Liver (tissue), 9 donors: ENCODE measurements around the gene KANK2. TPM values are rescaled to one million over a fixed set of nuclear protein-coding genes. Genes with fewer than 3 reads are reported as not detected.
"Not testable (repeated sequence)": the region's sequence is repeated elsewhere in the genome, so short reads cannot be mapped to it uniquely, and the experiment has no call there.

Source experiments
- DNase-seq: peaks from one replicate; pipeline ENCODE4 v3.0.0-alpha.2; 2017; ENCODE audit warnings: low spot score
- H3K27ac ChIP-seq, 2 donors: one replicate each; pipeline ENCODE4 v1.7.0; 2013; ENCODE audit warnings: inconsistent platforms in 2 of 2, low read length in 2 of 2, control low read depth in 1 of 2, low read depth in 1 of 2, mild to moderate bottlenecking in 1 of 2
- H3K27me3 ChIP-seq, 4 donors: one replicate each; pipeline versions ENCODE4 v1.6.1 to v1.7.0; 2013; ENCODE audit warnings: low read length in 3 of 4, inconsistent platforms in 1 of 4, mild to moderate bottlenecking in 1 of 4, moderate library complexity in 1 of 4; ENCODE audit not compliant: control insufficient read depth in 4 of 4, insufficient read depth in 4 of 4
- H3K36me3 ChIP-seq, 4 donors: one replicate each; pipeline versions ENCODE4 v1.6.1 to v1.7.0; 2013; ENCODE audit warnings: low read length in 3 of 4, mild to moderate bottlenecking in 3 of 4, low read depth in 1 of 4, moderate library complexity in 1 of 4; ENCODE audit not compliant: control insufficient read depth in 4 of 4, insufficient read depth in 3 of 4
- H3K4me1 ChIP-seq, 4 donors: one replicate each; pipeline versions ENCODE4 v1.6.1 to v1.7.0; 2013; ENCODE audit warnings: low read length in 3 of 4, mild to moderate bottlenecking in 3 of 4, moderate library complexity in 1 of 4; ENCODE audit not compliant: control insufficient read depth in 4 of 4, insufficient read depth in 4 of 4
- H3K4me3 ChIP-seq, 3 donors: one replicate each; pipeline versions ENCODE4 v1.6.1 to v1.7.0; 2013; ENCODE audit warnings: low read length in 3 of 3, control low read depth in 1 of 3, low read depth in 1 of 3, mild to moderate bottlenecking in 1 of 3
- H3K9ac ChIP-seq, 2 donors: one replicate each; pipeline ENCODE4 v1.7.0; 2013; ENCODE audit warnings: low read length in 2 of 2, mild to moderate bottlenecking in 2 of 2, moderate library complexity in 2 of 2, control low read depth in 1 of 2, low read depth in 1 of 2
- H3K9me3 ChIP-seq, 4 donors: one replicate each; pipeline versions ENCODE4 v1.6.1 to v1.7.0; 2013; ENCODE audit warnings: low read length in 3 of 4; ENCODE audit not compliant: control insufficient read depth in 4 of 4
- CTCF ChIP-seq: fragments of 150-350 bp; IDR thresholded peaks from 2 replicates; pipeline ENCODE4 v1.5.1; 2017; ENCODE audit warnings: improper control_type of control experiment, low read depth, low read length; ENCODE audit not compliant: missing input control
- EGR1 ChIP-seq, 2 donors: IDR thresholded peaks; 2 replicates each; pipeline ENCODE4 v1.6.1; 2016 to 2018; ENCODE audit warnings: antibody characterized with exemption in 2 of 2, low read depth in 2 of 2
- FOXA1 ChIP-seq: IDR thresholded peaks from 2 replicates; pipeline ENCODE4 v1.6.1; 2016; ENCODE audit warnings: antibody characterized with exemption
- GABPA ChIP-seq, 2 donors: IDR thresholded peaks in 1 of 2; conservative IDR thresholded peaks in 1 of 2; 2 replicates each; pipeline ENCODE4 v1.6.1; 2016; ENCODE audit warnings: antibody characterized with exemption in 2 of 2, mild to moderate bottlenecking in 1 of 2, moderate library complexity in 1 of 2
- HNF4A ChIP-seq, 2 donors: conservative IDR thresholded peaks; 2 replicates each; pipeline ENCODE4 v1.6.1; 2016; ENCODE audit warnings: antibody characterized with exemption in 2 of 2, mild to moderate bottlenecking in 2 of 2
- HNF4G ChIP-seq: IDR thresholded peaks from 2 replicates; pipeline ENCODE4 v1.6.1; 2016; ENCODE audit warnings: antibody characterized with exemption
- JUND ChIP-seq, 2 donors: IDR thresholded peaks; 2 replicates each; pipeline ENCODE4 v1.6.1; 2016; ENCODE audit warnings: antibody characterized with exemption in 2 of 2
- NR2F2 ChIP-seq: IDR thresholded peaks from 2 replicates; pipeline ENCODE4 v1.6.1; 2016; ENCODE audit warnings: antibody characterized with exemption
- REST ChIP-seq: IDR thresholded peaks from 2 replicates; pipeline ENCODE4 v1.6.1; 2016; ENCODE audit warnings: antibody characterized with exemption, mild to moderate bottlenecking
- RXRA ChIP-seq, 2 donors: IDR thresholded peaks; 2 replicates each; pipeline ENCODE4 v1.6.1; 2017 to 2018; ENCODE audit warnings: antibody characterized with exemption in 2 of 2, mild to moderate bottlenecking in 1 of 2
- SP1 ChIP-seq: IDR thresholded peaks from 2 replicates; pipeline ENCODE4 v1.6.1; 2018; ENCODE audit warnings: antibody characterized with exemption, mild to moderate bottlenecking
- TAF1 ChIP-seq: conservative IDR thresholded peaks from 2 replicates; pipeline ENCODE4 v1.6.1; 2016; ENCODE audit warnings: antibody characterized with exemption, mild to moderate bottlenecking
- YY1 ChIP-seq: IDR thresholded peaks from 2 replicates; pipeline ENCODE4 v1.6.1; 2016; ENCODE audit warnings: antibody characterized with exemption, mild to moderate bottlenecking
- WGBS: extraction: QIAGEN DNeasy Blood & Tissue Kit; methylation state at CpG from one replicate; pipeline ENCODE4 v1.1.7; 2013; 5-methylcytosine and 5-hydroxymethylcytosine counted together
- polyA plus RNA-seq, 2 donors: library from polyadenylated mRNA; stranded (reverse) in 1 of 2; unstranded in 1 of 2; fragments of 200-250 nt in 1 of 2; fragments of >200 nt in 1 of 2; fragmentation: Nextera tagmentation in 1 of 2; extraction: Ambion mirVana in 1 of 2; gene quantifications; one replicate each; pipeline versions ENCODE4 v1.2.1 to v1.2.3, GENCODE V29; 2013 to 2015
- total RNA-seq, 2 donors: library from RNA; depleted of rRNA; stranded (reverse); fragments of >200 nt; gene quantifications; one replicate each; pipeline ENCODE4 v1.2.3, GENCODE V29; 2014
- TF ChIP-seq, protein P1 (sequence below): IDR thresholded peaks from 2 replicates; pipeline ENCODE4 v1.6.1; 2016; ENCODE audit warnings: antibody characterized with exemption
- TF ChIP-seq, protein P2 (sequence below): IDR thresholded peaks from 2 replicates; pipeline ENCODE4 v1.6.1; 2016; ENCODE audit warnings: antibody characterized with exemption
- TF ChIP-seq, protein P3 (sequence below): IDR thresholded peaks from 2 replicates; pipeline ENCODE4 v1.6.1; 2016; ENCODE audit warnings: antibody characterized with exemption
- donor health status: healthy.
- donor health status: healthy.
- donor health status: healthy.
- donor health status: healthy.
- donor health status: healthy.

Gene KANK2
- total and polyA plus RNA-seq, 4 donors: 15.0 to 67.8 (median 40.6) TPM

DNA sequence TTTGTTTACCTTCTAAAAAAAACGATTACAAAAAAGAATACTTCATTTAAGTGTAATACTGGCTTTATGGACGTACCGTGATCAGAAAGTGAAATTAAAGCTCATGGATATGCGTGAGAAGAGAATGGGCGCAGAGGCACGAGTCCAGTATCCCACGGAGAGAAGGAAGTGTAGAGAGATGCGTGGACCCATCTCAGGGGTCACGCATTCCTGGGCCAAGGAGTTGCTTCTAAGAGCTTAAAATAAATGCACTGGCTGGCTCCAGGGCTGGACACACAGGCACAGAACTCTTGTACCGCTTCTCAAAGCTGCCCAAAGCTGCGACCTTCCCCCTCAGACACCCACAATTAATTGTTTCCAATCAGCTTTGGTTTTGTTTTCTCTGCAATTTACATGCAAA lies 33.0 kb downstream of the KANK2 start:
- Histone ChIP-seq H3K9me3 (no peaks in the 10 kb centered on the region), H3K27ac (peak overlapping the region; percentile 42 to 79), H3K4me1 (peaks cover 0 to 26% (median 11%) of the 10 kb centered on the region in 4 donors), H3K4me3 (no peak overlapping the region), H3K36me3 (peaks cover 0 to 15% (median 8%) of the 10 kb centered on the region in 4 donors), H3K27me3 (no peaks in the 10 kb centered on the region), H3K9ac (no peak overlapping the region)
- TF ChIP-seq YY1 (no peak), EGR1 (IDR thresholded peaks at IDR 0.05; ENCODE audit: low read depth in 2 of 2) (no peak), TAF1 (no peak), SP1 (no peak), JUND (IDR thresholded peaks at IDR 0.05) (no peak), NR2F2 (no peak), HNF4G (no peak), RXRA (IDR thresholded peaks at IDR 0.05) (no peak), HNF4A (conservative IDR thresholded peaks at IDR 0.05) (no peak), GABPA (IDR thresholded peaks at IDR 0.05 in 1 of 2, conservative IDR thresholded peaks at IDR 0.05 in 1 of 2) (no peak), CTCF (no peak)
- TF ChIP-seq, protein P1, sequence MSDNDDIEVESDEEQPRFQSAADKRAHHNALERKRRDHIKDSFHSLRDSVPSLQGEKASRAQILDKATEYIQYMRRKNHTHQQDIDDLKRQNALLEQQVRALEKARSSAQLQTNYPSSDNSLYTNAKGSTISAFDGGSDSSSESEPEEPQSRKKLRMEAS: no peak
- TF ChIP-seq, protein P2, sequence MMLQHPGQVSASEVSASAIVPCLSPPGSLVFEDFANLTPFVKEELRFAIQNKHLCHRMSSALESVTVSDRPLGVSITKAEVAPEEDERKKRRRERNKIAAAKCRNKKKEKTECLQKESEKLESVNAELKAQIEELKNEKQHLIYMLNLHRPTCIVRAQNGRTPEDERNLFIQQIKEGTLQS: no peak
- 85% methylated on average over 11 of the region's 11 CpGs for WGBS
- no peak for DNase-seq

DNA sequence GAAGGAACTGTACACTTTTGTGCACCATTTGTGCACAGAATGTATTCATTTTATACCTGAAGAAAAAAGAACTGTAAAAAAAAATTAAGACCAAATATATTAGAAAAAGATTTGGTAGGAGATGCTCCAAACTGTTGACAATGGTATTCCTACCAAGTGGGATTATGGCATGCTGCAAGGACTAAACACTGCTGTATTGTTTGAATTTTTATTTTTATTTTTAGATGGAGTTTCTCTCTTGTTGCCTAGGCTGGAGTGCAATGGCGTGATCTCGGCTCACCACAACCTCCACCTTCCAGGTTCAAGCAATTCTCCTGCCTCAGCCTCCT lies 36.9 kb downstream of the KANK2 start:
- H3K27ac ChIP-seq: peak overlapping the region; percentile 94 to 97
- DNase-seq, H3K9me3 ChIP-seq, H3K4me3 ChIP-seq, H3K36me3 ChIP-seq, H3K27me3 ChIP-seq, H3K9ac ChIP-seq: not testable (repeated sequence)
- WGBS: 96% methylated on average over 2 of the region's 2 CpGs
- H3K4me1 ChIP-seq: peaks cover 1 to 37% (median 25%) of the 10 kb centered on the region in 4 donors

- Histone ChIP-seq H3K4me3 (no peak overlapping the region), H3K36me3 (no peaks in the 10 kb centered on the region), H3K27me3 (no peaks in the 10 kb centered on the region), H3K4me1 (peaks cover 3 to 43% (median 30%) of the 10 kb centered on the region in 4 donors), H3K9ac (peak overlapping the region in 1 of 2 donors; percentile 49), H3K9me3 (no peaks in the 10 kb centered on the region), H3K27ac (peak overlapping the region; percentile 94 to 97)
- no peak for DNase-seq
- 27% methylated on average over 16 of the region's 16 CpGs for WGBS
- peak; percentile 18 for TF ChIP-seq CTCF
- peak; percentile 37 for TF ChIP-seq REST
- TF ChIP-seq, protein P1: peak; percentile 69
- no peak for TF ChIP-seq TAF1
- no peak for TF ChIP-seq FOXA1
- no peak for TF ChIP-seq EGR1 (IDR thresholded peaks at IDR 0.05; ENCODE audit: low read depth in 2 of 2)
- TF ChIP-seq NR2F2: peak; percentile 63
- TF ChIP-seq, protein P3, sequence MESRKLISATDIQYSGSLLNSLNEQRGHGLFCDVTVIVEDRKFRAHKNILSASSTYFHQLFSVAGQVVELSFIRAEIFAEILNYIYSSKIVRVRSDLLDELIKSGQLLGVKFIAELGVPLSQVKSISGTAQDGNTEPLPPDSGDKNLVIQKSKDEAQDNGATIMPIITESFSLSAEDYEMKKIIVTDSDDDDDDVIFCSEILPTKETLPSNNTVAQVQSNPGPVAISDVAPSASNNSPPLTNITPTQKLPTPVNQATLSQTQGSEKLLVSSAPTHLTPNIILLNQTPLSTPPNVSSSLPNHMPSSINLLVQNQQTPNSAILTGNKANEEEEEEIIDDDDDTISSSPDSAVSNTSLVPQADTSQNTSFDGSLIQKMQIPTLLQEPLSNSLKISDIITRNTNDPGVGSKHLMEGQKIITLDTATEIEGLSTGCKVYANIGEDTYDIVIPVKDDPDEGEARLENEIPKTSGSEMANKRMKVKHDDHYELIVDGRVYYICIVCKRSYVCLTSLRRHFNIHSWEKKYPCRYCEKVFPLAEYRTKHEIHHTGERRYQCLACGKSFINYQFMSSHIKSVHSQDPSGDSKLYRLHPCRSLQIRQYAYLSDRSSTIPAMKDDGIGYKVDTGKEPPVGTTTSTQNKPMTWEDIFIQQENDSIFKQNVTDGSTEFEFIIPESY: no peak
- no peak for TF ChIP-seq GABPA (IDR thresholded peaks at IDR 0.05 in 1 of 2, conservative IDR thresholded peaks at IDR 0.05 in 1 of 2)
Observed at GRCh38 chr19:11159598-11160439, 37.5 kb downstream of the KANK2 start.
